Sigmoid colon (tissue), 7 donors: ENCODE data around the gene POLD2. TPM values are rescaled to one million over a fixed set of nuclear protein-coding genes. Genes with fewer than 3 reads are reported as not detected.

Source experiments
- DNase-seq: peaks from one replicate; pipeline ENCODE4 v3.0.0-alpha.2; 2019
- H3K27ac ChIP-seq, 4 donors: fragments of 200-600 bp; sonication (generic); one replicate each; pipeline ENCODE4 v1.5.1; 2016 to 2019; ENCODE audit warnings: mild to moderate bottlenecking in 1 of 4
- H3K27me3 ChIP-seq, 3 donors: fragments of 200-600 bp; sonication (generic); one replicate each; pipeline ENCODE4 v1.5.1; 2019; ENCODE audit warnings: mild to moderate bottlenecking in 1 of 3
- H3K36me3 ChIP-seq, 4 donors: fragments of 200-600 bp; sonication (generic); one replicate each; pipeline ENCODE4 v1.5.1; 2016 to 2019
- H3K4me1 ChIP-seq, 4 donors: fragments of 200-600 bp; sonication (generic); one replicate each; pipeline ENCODE4 v1.5.1; 2017 to 2019
- H3K4me3 ChIP-seq, 4 donors: fragments of 200-600 bp; sonication (generic); one replicate each; pipeline ENCODE4 v1.5.1; 2017 to 2019; ENCODE audit warnings: mild to moderate bottlenecking in 2 of 4, moderate library complexity in 1 of 4
- H3K9me3 ChIP-seq, 4 donors: fragments of 200-600 bp in 3 of 4; sonication (generic) in 3 of 4; one replicate each; pipeline versions ENCODE4 v1.5.1 to v1.6.1; 2013 to 2019
- EP300 ChIP-seq, 4 donors: sonication (generic); formaldehyde crosslinking; IDR thresholded peaks; one replicate each; pipeline ENCODE4 v1.6.1; 2017; ENCODE audit warnings: antibody characterized with exemption in 4 of 4
- POLR2A ChIP-seq, 2 donors: fragments of 450-650 bp; IDR thresholded peaks; one replicate each; pipeline ENCODE4 v1.6.1; 2016; ENCODE audit warnings: antibody characterized with exemption in 2 of 2, mild to moderate bottlenecking in 2 of 2, moderate library complexity in 2 of 2
- POLR2AphosphoS5 ChIP-seq, 4 donors: sonication (generic); formaldehyde crosslinking; IDR thresholded peaks; one replicate each; pipeline ENCODE4 v1.6.1; 2017; ENCODE audit warnings: antibody characterized with exemption in 4 of 4
- WGBS, 2 donors: extraction: QIAGEN DNeasy Blood & Tissue Kit; methylation state at CpG; one replicate each; pipeline ENCODE4 v1.1.7; 2013; 5-methylcytosine and 5-hydroxymethylcytosine counted together
- intact Hi-C: fragments of 100-400 bp; cut with DNase I; formaldehyde crosslinking; loops from one replicate; pipeline ENCODE4 v1.15.1; 2023
- polyA plus RNA-seq, 3 donors: library from polyadenylated mRNA; stranded (reverse); fragments of 200-250 nt; gene quantifications; one replicate each; pipeline ENCODE4 v1.2.3, GENCODE V29; 2013
- total RNA-seq, 4 donors: library from RNA; depleted of rRNA; stranded (reverse); fragments of >200 nt; gene quantifications; one replicate each; pipeline ENCODE4 v1.1.0, GENCODE V29; 2016
- TF ChIP-seq, protein P1 (sequence below), 4 experiments: fragments of 450-650 bp in 3 of 4; fragments of 200-600 bp in 1 of 4; IDR thresholded peaks; one replicate each; pipeline ENCODE4 v1.5.1; 2016 to 2019; ENCODE audit warnings: antibody characterized with exemption in 4 of 4, mild to moderate bottlenecking in 3 of 4, moderate library complexity in 2 of 4
- donor health status: healthy with polysubstance abuse.
- donor health status: Bipolar disorder and iron deficiency.
- donor health status: healthy.

Gene POLD2
- total and polyA plus RNA-seq, 7 donors: 20.3 to 91.2 (median 35.4) TPM

DNA sequence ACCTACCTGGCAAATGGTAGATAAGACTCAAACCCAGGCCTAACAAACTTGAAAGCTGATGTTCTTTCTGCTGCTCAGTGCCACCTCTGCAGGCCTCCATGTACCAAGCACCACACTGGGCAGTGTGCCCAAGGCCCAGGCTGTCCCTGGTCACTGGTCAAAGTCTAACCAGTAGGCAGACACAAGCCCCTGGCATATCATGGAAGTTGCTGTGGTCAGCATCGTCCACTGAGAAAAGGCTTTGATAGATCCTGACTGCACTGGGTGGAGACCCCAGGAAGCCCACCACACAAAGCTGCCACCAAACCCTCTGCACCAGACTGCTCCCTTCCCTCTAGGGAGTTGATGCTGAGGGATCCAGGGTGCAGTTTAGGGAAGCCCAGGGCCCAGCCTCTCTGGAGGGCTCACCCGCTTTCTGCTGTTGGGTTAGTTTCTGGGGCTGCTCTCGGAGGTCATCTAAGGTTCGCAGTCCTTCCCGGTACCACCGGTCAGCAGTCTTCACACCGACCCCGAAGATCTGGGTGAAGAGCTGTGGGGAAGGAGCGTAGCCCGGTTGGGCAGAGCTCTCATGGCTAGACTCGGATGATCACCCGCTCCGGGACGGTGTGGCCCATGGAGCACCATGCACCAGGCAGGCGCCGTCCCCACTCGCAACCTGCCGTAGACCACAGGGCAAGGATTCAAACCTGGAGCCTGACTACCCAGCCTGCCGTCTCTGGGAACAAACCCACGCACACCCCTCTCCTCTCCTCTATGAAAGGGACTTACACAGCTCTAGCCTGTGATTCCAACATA, 47.0 kb downstream of the POLD2 start:
- no peaks in the 10 kb centered on the region for H3K27me3 ChIP-seq
- DNase-seq: peak; percentile 60
- 96 to 97% methylated on average over 20 of the region's 20 CpGs for WGBS, 2 donors
- intact Hi-C loops: no loop called here
- no peak overlapping the region for H3K4me3 ChIP-seq
- peaks cover 0 to 34% (median 32%) of the 10 kb centered on the region in 4 donors for H3K4me1 ChIP-seq
- H3K36me3 ChIP-seq: peaks cover 39 to 81% (median 48%) of the 10 kb centered on the region in 4 donors
- no peak overlapping the region for H3K27ac ChIP-seq
- no peaks in the 10 kb centered on the region for H3K9me3 ChIP-seq
- TF ChIP-seq POLR2AphosphoS5 (IDR thresholded peaks at IDR 0.05): no peak
- no peak for TF ChIP-seq POLR2A (IDR thresholded peaks at IDR 0.05)

DNA sequence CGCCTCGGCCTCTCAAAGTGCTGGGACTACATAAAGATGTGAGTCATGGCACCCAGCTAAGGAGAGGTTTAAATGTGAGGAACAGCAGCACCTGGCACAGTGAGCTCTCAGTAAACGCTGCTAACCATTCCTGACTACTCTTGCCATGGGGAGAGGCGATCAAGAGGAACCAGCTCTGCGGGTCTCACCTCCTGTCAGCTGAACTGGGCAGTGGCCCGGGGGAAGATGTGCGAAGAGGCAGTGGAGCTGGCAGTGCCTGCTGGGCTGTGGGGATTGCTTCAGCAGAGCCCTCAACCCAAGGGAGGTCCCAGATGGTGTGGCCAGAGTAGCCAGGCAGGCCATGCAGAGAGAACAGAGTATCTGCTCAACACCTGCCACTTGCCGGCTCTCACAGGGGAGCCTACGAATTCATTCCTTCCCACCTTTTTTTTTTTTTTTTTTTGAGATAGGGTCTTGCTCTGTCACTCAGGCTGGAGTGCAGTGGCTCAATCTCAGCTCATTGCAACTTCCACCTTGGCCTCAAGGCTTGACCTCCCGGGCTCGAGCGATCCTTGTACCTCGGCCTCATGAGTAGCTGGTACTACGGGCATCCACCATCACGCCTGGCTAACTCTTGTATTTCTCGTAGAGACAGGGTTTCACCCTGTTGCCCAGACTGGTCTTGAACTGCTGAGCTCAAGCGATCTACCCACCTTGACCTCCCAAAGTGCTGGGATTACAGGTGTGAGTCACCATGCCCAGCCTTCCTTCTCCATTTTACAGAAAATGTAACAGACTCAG, 47.9 kb downstream of the POLD2 start:
- TF ChIP-seq POLR2A (IDR thresholded peaks at IDR 0.05): no peak
- H3K4me1 ChIP-seq: peaks cover 0 to 26% (median 25%) of the 10 kb centered on the region in 4 donors
- 90 to 93% methylated on average over 17 of the region's 17 CpGs for WGBS, 2 donors
- DNase-seq: peak; percentile 52
- no peaks in the 10 kb centered on the region for H3K9me3 ChIP-seq
- H3K27ac ChIP-seq: no peak overlapping the region
- H3K4me3 ChIP-seq: no peak overlapping the region
- intact Hi-C loops: no loop called here
- H3K36me3 ChIP-seq: peaks cover 36 to 80% (median 43%) of the 10 kb centered on the region in 4 donors
- no peaks in the 10 kb centered on the region for H3K27me3 ChIP-seq

DNA sequence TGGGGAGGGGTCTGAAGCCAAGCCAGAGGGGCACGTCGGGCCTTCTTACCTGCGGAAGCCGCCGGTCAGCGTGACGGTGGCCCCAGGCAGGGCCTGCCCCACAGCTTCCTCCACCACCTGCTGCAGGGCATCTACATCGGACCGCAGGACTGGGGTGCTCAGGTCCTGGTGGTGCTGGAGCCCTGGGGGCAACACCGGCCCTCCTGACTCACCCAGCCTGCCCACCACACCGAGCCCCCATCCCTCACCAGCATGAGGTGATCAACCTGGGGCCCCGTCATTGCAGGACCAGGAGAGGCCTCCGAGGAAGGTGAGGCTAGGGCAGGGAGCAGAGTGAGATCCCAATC, 49.0 kb downstream of the POLD2 start:
- Histone ChIP-seq H3K4me1 (peaks cover 0 to 26% (median 24%) of the 10 kb centered on the region in 4 donors), H3K9me3 (no peaks in the 10 kb centered on the region), H3K27me3 (no peaks in the 10 kb centered on the region), H3K27ac (peak overlapping the region; percentile 60 to 77 (median 62)), H3K4me3 (no peak overlapping the region), H3K36me3 (peaks cover 26 to 68% (median 32%) of the 10 kb centered on the region in 4 donors)
- TF ChIP-seq EP300 (IDR thresholded peaks at IDR 0.05): no peak
- TF ChIP-seq POLR2A (IDR thresholded peaks at IDR 0.05): no peak
- no peak for TF ChIP-seq POLR2AphosphoS5 (IDR thresholded peaks at IDR 0.05)
- TF ChIP-seq, protein P1, sequence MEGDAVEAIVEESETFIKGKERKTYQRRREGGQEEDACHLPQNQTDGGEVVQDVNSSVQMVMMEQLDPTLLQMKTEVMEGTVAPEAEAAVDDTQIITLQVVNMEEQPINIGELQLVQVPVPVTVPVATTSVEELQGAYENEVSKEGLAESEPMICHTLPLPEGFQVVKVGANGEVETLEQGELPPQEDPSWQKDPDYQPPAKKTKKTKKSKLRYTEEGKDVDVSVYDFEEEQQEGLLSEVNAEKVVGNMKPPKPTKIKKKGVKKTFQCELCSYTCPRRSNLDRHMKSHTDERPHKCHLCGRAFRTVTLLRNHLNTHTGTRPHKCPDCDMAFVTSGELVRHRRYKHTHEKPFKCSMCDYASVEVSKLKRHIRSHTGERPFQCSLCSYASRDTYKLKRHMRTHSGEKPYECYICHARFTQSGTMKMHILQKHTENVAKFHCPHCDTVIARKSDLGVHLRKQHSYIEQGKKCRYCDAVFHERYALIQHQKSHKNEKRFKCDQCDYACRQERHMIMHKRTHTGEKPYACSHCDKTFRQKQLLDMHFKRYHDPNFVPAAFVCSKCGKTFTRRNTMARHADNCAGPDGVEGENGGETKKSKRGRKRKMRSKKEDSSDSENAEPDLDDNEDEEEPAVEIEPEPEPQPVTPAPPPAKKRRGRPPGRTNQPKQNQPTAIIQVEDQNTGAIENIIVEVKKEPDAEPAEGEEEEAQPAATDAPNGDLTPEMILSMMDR (IDR thresholded peaks at IDR 0.05): no peak
- 81 to 84% methylated on average over 13 of the region's 13 CpGs for WGBS, 2 donors
- DNase-seq: no peak
- intact Hi-C loops: no loop called here

DNA sequence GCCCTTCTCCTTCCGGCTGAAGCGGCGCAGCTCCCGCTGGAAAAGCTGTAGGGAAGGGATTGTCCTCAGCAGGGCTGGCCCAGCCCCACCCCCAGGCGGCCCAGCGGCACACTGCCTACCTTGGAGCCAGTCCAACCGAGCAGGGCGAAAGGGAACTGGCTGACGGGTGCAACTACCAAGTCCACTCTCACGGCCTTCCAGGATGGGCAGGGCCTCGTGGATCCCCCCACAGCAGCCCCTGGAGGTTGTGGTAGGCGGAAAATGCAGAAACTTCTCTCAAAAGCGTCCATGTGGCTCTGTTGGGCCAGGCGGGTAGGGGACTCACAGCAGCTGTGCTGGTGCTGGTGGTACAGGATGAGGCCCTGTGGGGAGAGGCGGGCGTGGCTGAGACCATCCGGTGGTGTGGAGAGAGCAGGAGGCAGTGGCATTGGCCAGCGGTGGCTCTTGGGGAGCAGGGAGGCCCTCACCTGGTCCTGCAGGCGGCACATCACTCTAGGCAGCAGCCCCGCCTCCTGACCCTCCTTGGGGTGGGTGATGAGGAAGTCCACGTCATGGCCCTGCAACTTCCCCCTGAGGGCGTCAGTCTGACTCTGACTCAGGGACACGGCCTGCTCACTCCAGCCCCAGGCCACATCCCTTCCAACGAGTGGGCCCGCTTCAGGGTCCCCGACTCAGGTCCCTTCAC, 49.5 kb downstream of the POLD2 start:
- peak; percentile 91 for DNase-seq
- Histone ChIP-seq H3K36me3 (peaks cover 24 to 63% (median 28%) of the 10 kb centered on the region in 4 donors), H3K27ac (peak overlapping the region; percentile 60 to 77 (median 62)), H3K4me1 (peaks cover 0 to 26% (median 24%) of the 10 kb centered on the region in 4 donors), H3K27me3 (no peaks in the 10 kb centered on the region), H3K9me3 (no peaks in the 10 kb centered on the region), H3K4me3 (no peak overlapping the region)
- intact Hi-C loops: no loop called here
- TF ChIP-seq, protein P1 (IDR thresholded peaks at IDR 0.05): peak in 1 of 4 experiments; percentile 16
- TF ChIP-seq POLR2AphosphoS5 (IDR thresholded peaks at IDR 0.05) (peak in 3 of 4 donors; percentile 10 to 66 (median 27)), POLR2A (IDR thresholded peaks at IDR 0.05) (no peak)
- WGBS, 2 donors: 25 to 58% methylated on average over 26 of the region's 26 CpGs

DNA sequence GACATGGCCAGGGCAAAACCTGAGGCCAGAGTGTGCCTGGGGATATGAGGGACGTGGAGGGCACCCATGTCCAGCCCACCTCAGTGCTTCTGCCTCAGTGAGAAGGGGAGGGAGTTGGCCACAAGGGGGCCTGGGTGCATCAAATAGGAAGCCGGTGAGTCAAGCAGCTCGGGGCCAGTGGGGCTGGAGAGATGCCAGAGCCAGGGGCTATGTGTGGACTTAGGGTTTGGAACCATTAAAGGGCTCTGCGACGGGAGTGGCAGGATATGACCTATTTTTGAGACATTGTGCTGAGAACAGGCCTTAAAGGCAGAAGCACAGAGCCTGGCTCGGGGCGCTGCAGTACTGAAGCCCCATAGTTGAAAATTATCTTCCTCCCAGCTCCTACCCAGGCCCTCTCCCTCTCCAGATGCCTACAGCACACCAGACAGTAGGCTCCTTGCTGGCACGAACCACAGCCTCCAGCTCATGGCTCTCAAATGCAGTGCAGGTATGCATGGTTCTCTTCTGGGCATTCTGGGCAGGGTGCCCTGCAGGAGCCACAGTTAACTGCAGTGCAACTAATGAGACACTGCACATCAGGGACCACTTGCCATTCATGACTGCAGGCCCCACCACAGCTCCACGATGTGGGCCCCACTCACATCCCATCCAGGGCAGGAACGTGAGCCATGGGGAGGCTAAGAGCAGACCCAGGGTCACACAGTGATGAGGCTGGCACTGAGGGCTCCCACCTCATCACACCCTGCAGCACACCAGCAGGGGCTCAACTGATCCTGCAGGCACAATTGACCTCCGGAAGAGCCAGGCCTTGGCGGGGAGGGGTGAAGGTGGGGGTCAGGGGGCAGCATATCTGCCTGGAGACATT, 50.8 kb downstream of the POLD2 start:
- H3K9me3 ChIP-seq: no peaks in the 10 kb centered on the region
- intact Hi-C loops: no loop called here
- peaks cover 12 to 51% (median 16%) of the 10 kb centered on the region in 4 donors for H3K36me3 ChIP-seq
- H3K4me1 ChIP-seq: peaks cover 0 to 26% (median 24%) of the 10 kb centered on the region in 4 donors
- H3K4me3 ChIP-seq: no peak overlapping the region
- H3K27me3 ChIP-seq: no peaks in the 10 kb centered on the region
- 54 to 66% methylated on average over 12 of the region's 12 CpGs for WGBS, 2 donors
- TF ChIP-seq EP300 (IDR thresholded peaks at IDR 0.05): no peak
- TF ChIP-seq POLR2AphosphoS5 (IDR thresholded peaks at IDR 0.05): peak in 3 of 4 donors; percentile 13 to 55 (median 24)
- no peak for TF ChIP-seq POLR2A (IDR thresholded peaks at IDR 0.05)
- TF ChIP-seq, protein P1 (IDR thresholded peaks at IDR 0.05): peak; percentile 40 to 61 (median 48)
- peak; percentile 90 for DNase-seq
- peak overlapping the region; percentile 60 to 77 (median 62) for H3K27ac ChIP-seq
